HEK293 (cell line): ENCODE measurements around the gene NFIC.

Experiments
- KLF16 ChIP-seq: fragments of 450-650 bp; formaldehyde crosslinking; IDR thresholded peaks from 2 replicates; pipeline ENCODE4 v1.5.1; 2017; ENCODE audit warnings: missing biosample characterization, missing genetic modification characterization
- PRDM1 ChIP-seq: fragments of 450-650 bp; formaldehyde crosslinking; IDR thresholded peaks from 2 replicates; pipeline ENCODE4; 2016; ENCODE audit warnings: missing biosample characterization, missing genetic modification characterization
- REST ChIP-seq: fragments of 450-650 bp; formaldehyde crosslinking; IDR thresholded peaks from 2 replicates; pipeline ENCODE4 v1.5.1; 2016; ENCODE audit warnings: missing biosample characterization, missing genetic modification characterization
- SALL2 ChIP-seq: fragments of 450-650 bp; formaldehyde crosslinking; IDR thresholded peaks from 2 replicates; pipeline ENCODE4 v1.5.0; 2017; ENCODE audit warnings: missing biosample characterization, mild to moderate bottlenecking, missing genetic modification characterization, borderline replicate concordance
- ZNF114 ChIP-seq: fragments of 450-650 bp; formaldehyde crosslinking; IDR thresholded peaks from 2 replicates; pipeline ENCODE4 v1.5.0; 2017; ENCODE audit warnings: missing biosample characterization, missing genetic modification characterization
- ZNF138 ChIP-seq: fragments of 450-650 bp; formaldehyde crosslinking; IDR thresholded peaks from 2 replicates; pipeline ENCODE4 v1.5.1; 2016; ENCODE audit warnings: missing biosample characterization, missing genetic modification characterization, borderline replicate concordance
- ZNF24 ChIP-seq: fragments of 450-650 bp; formaldehyde crosslinking; IDR thresholded peaks from 2 replicates; pipeline ENCODE4 v1.5.1; 2016; ENCODE audit warnings: missing biosample characterization, missing genetic modification characterization
- ZNF292 ChIP-seq: fragments of 450-650 bp; formaldehyde crosslinking; IDR thresholded peaks from 2 replicates; pipeline ENCODE4 v1.5.1; 2016; ENCODE audit warnings: low read depth, missing biosample characterization, missing genetic modification characterization, borderline replicate concordance
- ZNF658 ChIP-seq: fragments of 450-650 bp; formaldehyde crosslinking; IDR thresholded peaks from 2 replicates; pipeline ENCODE4; 2016; ENCODE audit warnings: missing biosample characterization, missing genetic modification characterization
- ZSCAN18 ChIP-seq: fragments of 450-650 bp; formaldehyde crosslinking; IDR thresholded peaks from 2 replicates; pipeline ENCODE4 v1.5.1; 2016; ENCODE audit warnings: missing biosample characterization, missing genetic modification characterization
- TF ChIP-seq, protein P1 (sequence below): fragments of 450-650 bp; formaldehyde crosslinking; IDR thresholded peaks from 2 replicates; pipeline ENCODE4 v1.5.1; 2016; ENCODE audit warnings: missing biosample characterization, missing genetic modification characterization
- TF ChIP-seq, protein P2 (sequence below): fragments of 450-650 bp; formaldehyde crosslinking; IDR thresholded peaks from 2 replicates; pipeline ENCODE4 v1.5.1; 2016; ENCODE audit warnings: missing biosample characterization, missing genetic modification characterization, borderline replicate concordance

- TF ChIP-seq, protein P1, sequence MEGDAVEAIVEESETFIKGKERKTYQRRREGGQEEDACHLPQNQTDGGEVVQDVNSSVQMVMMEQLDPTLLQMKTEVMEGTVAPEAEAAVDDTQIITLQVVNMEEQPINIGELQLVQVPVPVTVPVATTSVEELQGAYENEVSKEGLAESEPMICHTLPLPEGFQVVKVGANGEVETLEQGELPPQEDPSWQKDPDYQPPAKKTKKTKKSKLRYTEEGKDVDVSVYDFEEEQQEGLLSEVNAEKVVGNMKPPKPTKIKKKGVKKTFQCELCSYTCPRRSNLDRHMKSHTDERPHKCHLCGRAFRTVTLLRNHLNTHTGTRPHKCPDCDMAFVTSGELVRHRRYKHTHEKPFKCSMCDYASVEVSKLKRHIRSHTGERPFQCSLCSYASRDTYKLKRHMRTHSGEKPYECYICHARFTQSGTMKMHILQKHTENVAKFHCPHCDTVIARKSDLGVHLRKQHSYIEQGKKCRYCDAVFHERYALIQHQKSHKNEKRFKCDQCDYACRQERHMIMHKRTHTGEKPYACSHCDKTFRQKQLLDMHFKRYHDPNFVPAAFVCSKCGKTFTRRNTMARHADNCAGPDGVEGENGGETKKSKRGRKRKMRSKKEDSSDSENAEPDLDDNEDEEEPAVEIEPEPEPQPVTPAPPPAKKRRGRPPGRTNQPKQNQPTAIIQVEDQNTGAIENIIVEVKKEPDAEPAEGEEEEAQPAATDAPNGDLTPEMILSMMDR (tag by site-specific recombination), result no peak
- no peak for TF ChIP-seq PRDM1 (tag by site-specific recombination)
- TF ChIP-seq ZNF292, result no peak
- TF ChIP-seq ZNF138 (tag by site-specific recombination), result no peak
- TF ChIP-seq ZNF24, result no peak
- no peak for TF ChIP-seq ZSCAN18 (tag by site-specific recombination)
- TF ChIP-seq REST (tag by site-specific recombination), result no peak
- TF ChIP-seq ZNF114, result no peak
- TF ChIP-seq KLF16 (tag by site-specific recombination), result no peak
- TF ChIP-seq, protein P2, sequence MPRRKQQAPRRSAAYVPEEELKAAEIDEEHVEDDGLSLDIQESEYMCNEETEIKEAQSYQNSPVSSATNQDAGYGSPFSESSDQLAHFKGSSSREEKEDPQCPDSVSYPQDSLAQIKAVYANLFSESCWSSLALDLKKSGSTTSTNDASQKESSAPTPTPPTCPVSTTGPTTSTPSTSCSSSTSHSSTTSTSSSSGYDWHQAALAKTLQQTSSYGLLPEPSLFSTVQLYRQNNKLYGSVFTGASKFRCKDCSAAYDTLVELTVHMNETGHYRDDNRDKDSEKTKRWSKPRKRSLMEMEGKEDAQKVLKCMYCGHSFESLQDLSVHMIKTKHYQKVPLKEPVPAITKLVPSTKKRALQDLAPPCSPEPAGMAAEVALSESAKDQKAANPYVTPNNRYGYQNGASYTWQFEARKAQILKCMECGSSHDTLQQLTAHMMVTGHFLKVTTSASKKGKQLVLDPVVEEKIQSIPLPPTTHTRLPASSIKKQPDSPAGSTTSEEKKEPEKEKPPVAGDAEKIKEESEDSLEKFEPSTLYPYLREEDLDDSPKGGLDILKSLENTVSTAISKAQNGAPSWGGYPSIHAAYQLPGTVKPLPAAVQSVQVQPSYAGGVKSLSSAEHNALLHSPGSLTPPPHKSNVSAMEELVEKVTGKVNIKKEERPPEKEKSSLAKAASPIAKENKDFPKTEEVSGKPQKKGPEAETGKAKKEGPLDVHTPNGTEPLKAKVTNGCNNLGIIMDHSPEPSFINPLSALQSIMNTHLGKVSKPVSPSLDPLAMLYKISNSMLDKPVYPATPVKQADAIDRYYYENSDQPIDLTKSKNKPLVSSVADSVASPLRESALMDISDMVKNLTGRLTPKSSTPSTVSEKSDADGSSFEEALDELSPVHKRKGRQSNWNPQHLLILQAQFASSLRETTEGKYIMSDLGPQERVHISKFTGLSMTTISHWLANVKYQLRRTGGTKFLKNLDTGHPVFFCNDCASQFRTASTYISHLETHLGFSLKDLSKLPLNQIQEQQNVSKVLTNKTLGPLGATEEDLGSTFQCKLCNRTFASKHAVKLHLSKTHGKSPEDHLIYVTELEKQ, result no peak
- TF ChIP-seq SALL2 (tag by site-specific recombination), result no peak
- no peak for TF ChIP-seq ZNF658 (tag by site-specific recombination)
Observed at GRCh38 chr19:3356805-3357204, 9.6 kb upstream of the NFIC start.
